Breast epithelium (tissue), 3 donors: ENCODE data around the gene ITM2B.

Source experiments
- POLR2A ChIP-seq: fragments of 450-650 bp; IDR thresholded peaks from one replicate; pipeline ENCODE4 v1.6.1; 2016; ENCODE audit warnings: antibody characterized with exemption, mild to moderate bottlenecking, moderate library complexity
- POLR2AphosphoS5 ChIP-seq, 3 donors: sonication (generic); formaldehyde crosslinking; IDR thresholded peaks; one replicate each; pipeline ENCODE4 v1.6.1; 2017; ENCODE audit warnings: antibody characterized with exemption in 3 of 3
- TF ChIP-seq, protein P1 (sequence below), 3 donors: fragments of 450-650 bp; IDR thresholded peaks; one replicate each; pipeline ENCODE4 v1.5.1; 2016 to 2017; ENCODE audit warnings: antibody characterized with exemption in 3 of 3, mild to moderate bottlenecking in 3 of 3, moderate library complexity in 3 of 3

DNA sequence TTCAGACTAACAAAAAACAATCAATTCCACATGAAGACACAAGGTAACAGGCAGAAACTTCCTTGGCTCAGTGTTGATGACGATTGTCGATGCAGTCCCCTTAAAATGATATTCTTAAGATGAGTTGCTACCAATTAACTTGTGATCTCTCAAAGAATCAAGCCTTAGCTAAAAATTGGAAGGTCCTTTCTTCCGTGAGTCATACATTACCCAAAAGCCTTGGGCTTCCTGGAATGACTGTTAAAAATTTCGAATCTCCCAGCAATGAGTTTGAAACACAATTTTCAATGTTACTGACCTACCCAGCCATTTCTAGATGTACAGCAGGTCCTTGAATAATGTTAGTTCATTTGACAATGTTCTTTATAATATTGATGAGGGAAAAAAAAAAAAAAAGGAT, 42.5 kb downstream of the ITM2B start:
- TF ChIP-seq POLR2A (no peak), POLR2AphosphoS5 (IDR thresholded peaks at IDR 0.05) (no peak)
- TF ChIP-seq, protein P1, sequence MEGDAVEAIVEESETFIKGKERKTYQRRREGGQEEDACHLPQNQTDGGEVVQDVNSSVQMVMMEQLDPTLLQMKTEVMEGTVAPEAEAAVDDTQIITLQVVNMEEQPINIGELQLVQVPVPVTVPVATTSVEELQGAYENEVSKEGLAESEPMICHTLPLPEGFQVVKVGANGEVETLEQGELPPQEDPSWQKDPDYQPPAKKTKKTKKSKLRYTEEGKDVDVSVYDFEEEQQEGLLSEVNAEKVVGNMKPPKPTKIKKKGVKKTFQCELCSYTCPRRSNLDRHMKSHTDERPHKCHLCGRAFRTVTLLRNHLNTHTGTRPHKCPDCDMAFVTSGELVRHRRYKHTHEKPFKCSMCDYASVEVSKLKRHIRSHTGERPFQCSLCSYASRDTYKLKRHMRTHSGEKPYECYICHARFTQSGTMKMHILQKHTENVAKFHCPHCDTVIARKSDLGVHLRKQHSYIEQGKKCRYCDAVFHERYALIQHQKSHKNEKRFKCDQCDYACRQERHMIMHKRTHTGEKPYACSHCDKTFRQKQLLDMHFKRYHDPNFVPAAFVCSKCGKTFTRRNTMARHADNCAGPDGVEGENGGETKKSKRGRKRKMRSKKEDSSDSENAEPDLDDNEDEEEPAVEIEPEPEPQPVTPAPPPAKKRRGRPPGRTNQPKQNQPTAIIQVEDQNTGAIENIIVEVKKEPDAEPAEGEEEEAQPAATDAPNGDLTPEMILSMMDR (IDR thresholded peaks at IDR 0.05): no peak
